Stimulated activated CD4-positive, alpha-beta T cell treated with anti-CD3 and anti-CD28 coated beads, Interleukin-15, amount 100 ng/mL, for 24 hours (primary cell): ENCODE measurements around the gene FAM236D.
"Not testable (repeated sequence)": the region's sequence is repeated elsewhere in the genome, so short reads cannot be mapped to it uniquely, and the experiment has no call there.

Experiments
- DNase-seq: peaks from one replicate; pipeline ENCODE4 v3.0.0-alpha.2; 2020

The FAM236D gene

GRCh38 chrX:72808110-72808509 lies at the start of gene FAM236D:
Gene FAM236D, minus strand, starts transcription at chrX:72808210. Its CDS starts 100 bp downstream, at chrX:72808110.
- not testable (repeated sequence) for DNase-seq

- DNase-seq = not testable (repeated sequence)
These were observed 29.5 kb upstream of the FAM236D start for GRCh38 chrX:72837532-72837931.

- DNase-seq = not testable (repeated sequence)
These were observed 22.7 kb upstream of the FAM236D start for GRCh38 chrX:72830701-72831100.

GRCh38 chrX:72790390-72790789 lies 17.6 kb downstream of the FAM236D start:
- not testable (repeated sequence) for DNase-seq

GRCh38 chrX:72788142-72788541 lies 19.9 kb downstream of the FAM236D start:
- not testable (repeated sequence) for DNase-seq

- DNase-seq = not testable (repeated sequence)
These were observed 24.0 kb downstream of the FAM236D start for GRCh38 chrX:72783964-72784363.

DNA sequence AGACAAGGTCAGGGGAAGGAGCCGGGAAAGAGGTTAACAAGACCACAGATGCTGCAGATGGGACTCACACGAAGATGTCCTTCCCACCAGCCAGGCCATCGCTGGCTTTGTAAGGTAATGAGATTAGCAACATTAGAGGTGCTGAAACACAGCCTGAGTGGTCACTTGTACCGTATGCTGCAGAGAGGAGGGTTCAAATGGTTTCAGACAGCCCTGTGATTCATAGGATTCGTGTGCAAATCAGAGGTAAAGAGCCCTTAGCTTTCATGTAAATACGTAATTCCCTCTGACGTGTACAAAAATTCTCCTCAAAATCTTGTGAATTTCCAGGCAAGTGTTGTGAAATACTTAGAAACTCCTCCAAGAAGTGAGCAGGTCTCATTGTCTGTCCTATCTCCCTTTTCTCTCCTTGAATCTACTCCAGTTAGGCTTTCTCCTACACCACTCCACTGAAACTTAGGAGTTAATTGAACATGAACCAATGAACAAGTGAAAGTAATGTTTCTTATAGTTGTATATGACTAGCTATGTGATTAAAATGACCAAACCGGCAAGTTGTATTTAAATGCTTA lies 24.6 kb downstream of the FAM236D start:
- DNase-seq = not testable (repeated sequence)

DNA sequence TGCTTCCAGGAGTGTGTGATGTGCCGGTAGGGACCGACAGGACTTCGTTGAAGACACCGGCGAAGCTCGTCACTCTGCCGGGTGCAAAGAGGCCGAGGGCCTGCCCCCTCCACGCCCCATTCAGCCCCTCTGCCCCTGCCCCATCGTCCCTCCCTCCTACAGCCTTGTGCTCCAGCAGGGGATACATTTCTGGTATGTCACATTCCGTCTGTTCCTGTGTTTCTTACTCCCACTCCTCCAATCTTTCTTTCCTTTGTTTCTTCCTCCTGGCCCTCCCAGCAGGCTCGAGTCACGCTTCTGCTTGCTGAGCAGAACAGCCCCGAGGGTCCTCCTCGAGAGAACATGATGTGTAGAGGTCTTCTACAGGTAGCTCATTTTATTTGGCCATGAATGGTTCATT lies 25.4 kb downstream of the FAM236D start, which contains the start of gene FAM236B:
FAM236B (minus strand) TSS at position 101 of the 400 bp plus-strand sequence; CDS start at position 1, 100 bp downstream.
- DNase-seq = not testable (repeated sequence)

GRCh38 chrX:72778146-72778545 lies 29.9 kb downstream of the FAM236D start:
- not testable (repeated sequence) for DNase-seq

DNA sequence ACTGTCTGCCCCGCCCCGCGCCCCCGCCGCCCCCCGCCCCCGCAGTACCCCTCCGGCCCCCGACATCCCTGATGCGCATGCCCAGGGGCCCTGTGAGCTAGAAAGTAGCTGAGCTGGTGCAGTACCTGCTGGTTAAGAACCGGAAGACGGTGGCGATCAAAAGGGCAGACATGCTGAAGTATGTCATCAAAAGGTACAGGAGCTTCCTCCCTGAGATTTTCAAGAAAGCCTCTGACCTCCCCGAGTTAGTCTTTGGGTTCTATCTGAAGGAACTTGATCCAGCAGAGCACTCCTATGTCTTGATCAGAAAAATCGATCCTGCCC lies 30.6 kb downstream of the FAM236D start:
- not testable (repeated sequence) for DNase-seq

DNA sequence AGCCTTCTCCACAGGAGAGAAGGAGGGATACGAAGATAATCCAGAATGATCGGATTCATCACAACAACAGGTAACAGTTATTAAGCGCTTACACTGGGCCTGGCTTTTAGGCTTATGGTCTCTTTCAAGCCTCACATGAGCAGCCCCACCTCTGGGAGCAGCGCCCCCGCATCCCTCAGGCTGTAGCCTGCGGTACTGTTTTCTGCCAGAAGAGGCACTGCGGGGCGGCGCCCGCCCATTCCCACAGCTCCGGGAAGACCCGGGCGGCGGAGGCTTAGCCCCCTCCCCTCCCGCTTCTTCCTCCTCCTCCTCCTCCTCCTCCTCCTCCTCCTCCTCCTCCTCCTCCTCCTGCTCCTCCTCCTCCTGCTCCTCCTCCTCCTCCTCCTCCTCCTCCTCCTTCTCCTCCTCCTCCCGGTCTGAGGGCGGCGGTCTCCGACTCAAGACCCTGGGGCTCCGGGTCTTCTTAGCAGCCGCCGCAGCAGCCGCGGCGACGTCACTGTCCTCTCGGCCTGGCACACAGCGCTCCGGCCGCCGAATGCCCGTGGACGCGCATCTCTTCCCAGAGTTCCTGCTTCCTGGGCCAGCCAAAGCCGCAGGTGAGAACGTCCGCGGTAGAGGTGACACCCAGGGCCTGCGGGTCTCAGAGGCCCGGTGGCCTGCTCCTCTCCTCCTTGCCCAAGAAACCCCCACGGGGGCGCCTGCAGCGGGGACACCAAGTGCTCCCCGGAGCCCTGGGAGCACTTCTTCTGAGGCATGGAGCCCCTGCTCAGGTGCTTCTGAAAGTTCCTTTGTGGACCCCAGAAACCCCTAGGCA lies 31.1 kb downstream of the FAM236D start, which contains the start of gene DMRTC1B:
DMRTC1B (plus strand) TSS at position 238 of the 814 bp plus-strand sequence. CDS start 68,246 bp downstream, outside the sequence.
- DNase-seq = not testable (repeated sequence)

- DNase-seq = not testable (repeated sequence)
These were observed 47.6 kb downstream of the FAM236D start for GRCh38 chrX:72760454-72760853.
